SKM-1 (cell line): ENCODE results near the gene LAMC1.
"Not testable (repeated sequence)": the region's sequence is repeated elsewhere in the genome, so short reads cannot be mapped to it uniquely, and the experiment has no call there.

Experiments
- DNase-seq: peaks from one replicate; lab custom pipeline; 2025; ENCODE audit not compliant: unreplicated experiment; lab: John Stamatoyannopoulos, UW

The LAMC1 gene

DNA sequence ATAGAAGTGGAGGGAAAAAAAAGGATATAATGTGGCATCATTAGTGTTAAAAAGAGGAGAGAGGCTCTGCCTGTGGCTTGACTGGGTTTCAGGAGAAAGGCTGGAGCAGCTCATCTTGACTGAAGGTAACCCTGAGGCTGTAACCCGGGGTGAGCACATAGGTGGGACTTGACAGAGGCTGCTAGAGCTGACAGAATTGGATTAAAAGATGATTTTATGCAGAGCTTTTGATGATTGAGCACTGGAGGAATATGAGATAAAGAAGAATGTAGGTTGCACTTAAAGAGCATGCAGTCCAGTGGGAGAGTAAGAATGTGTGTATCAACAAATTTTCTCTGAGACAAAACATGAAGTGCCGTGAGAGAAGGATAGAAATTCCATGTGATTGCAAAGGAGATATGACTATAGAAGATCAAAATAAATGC is 17.3 kb downstream of the LAMC1 start:
- DNase-seq, result no peak

DNA sequence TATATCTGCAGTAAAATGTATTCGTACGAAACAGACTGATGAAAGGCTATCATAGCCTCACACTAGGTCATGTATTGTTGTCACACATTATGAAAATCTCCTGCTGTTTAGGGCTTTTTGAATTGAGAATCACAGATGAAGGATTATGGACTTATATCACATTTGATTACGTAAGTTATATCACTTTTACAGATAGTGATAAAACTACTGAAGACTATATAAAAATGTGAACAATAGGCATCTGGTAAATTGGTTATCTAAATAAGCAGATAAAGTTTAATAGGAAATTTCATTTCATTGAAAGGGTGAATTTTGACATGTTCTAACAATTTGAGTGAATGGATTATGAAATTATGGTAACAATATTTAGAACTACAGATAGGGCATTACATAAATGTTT is 20.0 kb downstream of the LAMC1 start:
- no peak for DNase-seq

DNA sequence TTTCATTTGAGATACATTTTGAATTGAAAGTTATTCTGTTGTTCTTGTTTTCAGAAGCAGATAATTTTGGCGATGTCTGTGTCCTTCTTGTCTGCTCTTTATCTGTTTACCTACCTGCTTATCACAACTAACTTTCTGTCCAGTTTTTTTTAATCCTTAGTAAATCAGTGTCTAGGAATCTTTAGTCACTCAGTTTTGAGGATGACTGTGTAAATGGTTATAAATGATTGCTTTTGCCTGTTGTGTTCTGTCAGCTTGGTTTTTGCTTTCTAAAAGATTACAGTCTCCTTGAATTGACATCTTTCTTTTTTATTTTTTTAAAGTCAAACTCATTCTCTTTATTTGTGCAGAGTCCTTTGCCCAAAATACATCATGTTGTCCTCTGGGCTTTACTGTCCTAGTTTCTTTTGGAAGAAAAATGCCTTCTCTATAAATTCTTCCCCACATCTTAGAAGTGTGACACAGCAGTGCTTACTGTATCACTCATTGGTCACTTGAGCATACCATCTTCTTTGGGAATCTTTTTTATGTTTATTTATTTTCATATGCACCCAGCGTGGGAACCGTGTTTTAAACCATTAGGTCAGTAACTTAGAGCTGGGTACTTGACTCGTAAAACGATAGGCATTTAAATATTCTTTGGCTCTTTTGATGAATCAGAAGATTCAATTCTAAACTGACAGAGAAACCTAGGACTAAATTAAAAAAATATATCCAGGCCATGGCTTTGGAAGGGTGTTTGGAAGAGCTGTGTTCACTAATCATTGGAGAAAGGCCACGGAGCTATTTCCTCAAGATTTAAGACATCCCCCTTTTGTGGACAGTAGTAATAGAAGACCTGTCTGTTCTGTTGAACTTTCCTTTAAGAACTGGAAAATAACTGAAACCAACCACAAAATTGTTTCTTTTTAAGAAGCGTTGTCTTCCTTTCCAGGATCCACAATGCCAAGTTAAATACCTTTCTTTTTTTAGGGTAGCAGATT is 20.9 kb downstream of the LAMC1 start:
- DNase-seq, result no peak

- DNase-seq, result no peak
Measured at GRCh38 chr1:183044893-183045649, 21.9 kb downstream of the LAMC1 start.

GRCh38 chr1:183048087-183049085 is 25.2 kb downstream of the LAMC1 start:
- DNase-seq, result no peak

DNA sequence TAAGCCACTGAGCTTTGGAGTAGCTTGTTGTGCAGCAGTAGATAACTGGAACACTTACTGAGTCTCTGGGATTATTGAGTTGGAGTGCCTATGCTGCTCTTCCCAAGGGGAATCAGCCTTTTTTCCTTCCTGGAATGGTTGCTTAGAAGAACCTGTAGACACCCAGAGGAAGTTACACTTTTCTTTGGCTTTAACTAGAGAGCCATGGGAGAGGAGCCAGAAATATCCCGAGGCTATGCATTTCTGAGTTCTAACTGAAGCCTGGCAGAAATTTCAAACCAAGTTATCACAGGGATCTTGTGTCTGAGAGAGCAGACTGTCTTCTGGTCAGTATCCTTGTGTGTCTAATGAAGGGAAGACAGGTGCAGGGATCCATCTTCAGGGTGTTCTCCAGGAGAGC is 28.3 kb downstream of the LAMC1 start:
- DNase-seq, result no peak

- DNase-seq, result no peak
Measured at GRCh38 chr1:183052861-183053260, 29.6 kb downstream of the LAMC1 start.

- DNase-seq, result no peak
Measured at GRCh38 chr1:183058851-183059502, 35.8 kb downstream of the LAMC1 start.

DNA sequence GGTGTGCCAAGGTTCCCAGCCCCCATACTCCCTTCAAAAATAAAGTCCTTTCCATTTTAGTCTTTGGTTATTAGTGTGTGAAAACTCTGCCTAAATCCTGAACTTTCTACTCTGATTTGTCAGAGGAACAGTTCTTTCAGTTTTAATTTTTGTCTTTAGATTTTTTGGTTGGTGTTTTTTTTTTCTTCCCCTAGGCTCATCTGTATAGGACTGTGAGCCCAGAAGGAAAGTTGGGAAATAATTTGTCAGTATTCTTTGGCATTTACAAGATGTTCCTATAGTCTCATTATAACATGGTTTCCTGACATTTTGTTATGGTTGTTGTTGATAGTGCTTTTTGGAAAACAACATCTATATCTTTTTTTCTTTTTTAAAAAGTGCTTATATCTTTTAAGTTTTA is 38.0 kb downstream of the LAMC1 start:
- no peak for DNase-seq

DNA sequence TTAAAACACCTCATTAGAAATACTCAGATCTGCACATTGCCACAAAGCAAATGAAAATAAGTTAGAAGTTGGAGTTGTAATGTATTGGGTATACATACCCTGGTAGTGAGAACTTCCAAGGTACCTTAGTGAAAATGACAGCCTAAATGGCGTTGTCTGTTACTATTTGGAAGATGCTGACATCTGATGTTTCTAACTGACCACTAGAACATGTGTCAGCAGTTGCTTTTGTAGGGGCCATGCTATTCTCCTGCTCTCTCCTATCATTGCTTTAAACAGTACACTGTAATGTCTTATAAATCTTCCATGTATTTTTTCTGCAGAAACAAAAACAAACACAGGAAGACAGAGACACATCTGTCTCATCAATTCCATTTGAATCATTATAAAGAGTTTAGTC is 40.1 kb downstream of the LAMC1 start:
- DNase-seq, result no peak

- no peak for DNase-seq
Measured at GRCh38 chr1:183065168-183065706, 42.0 kb downstream of the LAMC1 start.

DNA sequence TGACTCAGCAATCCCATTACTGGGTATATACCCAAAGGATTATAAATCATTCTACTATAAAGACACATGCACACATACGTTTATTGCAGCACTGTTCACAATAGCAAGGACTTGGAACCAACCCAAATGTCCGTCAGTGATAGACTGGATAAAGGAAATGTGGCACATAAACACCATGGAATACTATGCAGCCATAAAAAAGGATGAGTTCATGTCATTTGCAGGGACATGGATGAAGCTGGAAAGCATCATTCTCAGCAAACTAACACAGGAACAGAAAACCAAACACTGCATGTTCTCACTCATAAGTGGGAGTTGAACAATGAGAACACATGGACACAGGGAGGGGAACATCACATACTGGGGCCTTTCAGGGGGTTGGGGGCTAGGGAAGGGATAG is 43.2 kb downstream of the LAMC1 start:
- DNase-seq, result not testable (repeated sequence)

- DNase-seq, result no peak
Measured at GRCh38 chr1:183069562-183070216, 46.5 kb downstream of the LAMC1 start.

DNA sequence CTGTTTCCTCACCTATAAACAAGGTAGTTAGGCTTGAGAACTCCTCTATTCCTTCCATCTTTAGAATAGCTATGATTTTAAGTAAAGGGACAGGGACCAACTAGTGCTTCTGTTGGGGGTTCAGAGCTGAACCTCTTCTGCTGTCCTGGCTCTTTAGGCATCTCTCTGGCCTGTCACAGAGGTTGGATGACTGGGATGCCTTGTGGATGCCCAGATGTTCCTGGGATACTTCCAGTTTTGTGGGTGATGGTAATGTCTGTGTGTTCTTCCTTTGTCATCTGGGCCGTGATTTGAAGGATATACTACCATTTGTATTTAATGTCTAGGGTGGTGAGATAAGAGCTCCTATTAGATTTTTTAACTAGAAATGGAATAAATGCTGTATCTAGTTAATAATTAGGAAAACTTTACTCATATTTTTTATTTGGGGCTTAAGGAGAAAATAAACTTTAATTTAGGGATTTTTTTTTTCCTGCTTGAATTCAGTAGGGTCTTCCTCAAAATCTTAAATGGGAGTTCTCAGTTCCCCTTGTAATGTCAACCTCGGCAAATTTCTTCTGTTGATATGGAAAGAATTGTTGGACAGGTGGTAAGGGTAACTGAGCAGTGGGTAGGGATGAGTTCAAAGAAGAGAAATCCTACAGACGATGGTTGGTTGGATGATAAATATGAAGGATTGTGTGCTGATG is 47.2 kb downstream of the LAMC1 start:
- no peak for DNase-seq

DNA sequence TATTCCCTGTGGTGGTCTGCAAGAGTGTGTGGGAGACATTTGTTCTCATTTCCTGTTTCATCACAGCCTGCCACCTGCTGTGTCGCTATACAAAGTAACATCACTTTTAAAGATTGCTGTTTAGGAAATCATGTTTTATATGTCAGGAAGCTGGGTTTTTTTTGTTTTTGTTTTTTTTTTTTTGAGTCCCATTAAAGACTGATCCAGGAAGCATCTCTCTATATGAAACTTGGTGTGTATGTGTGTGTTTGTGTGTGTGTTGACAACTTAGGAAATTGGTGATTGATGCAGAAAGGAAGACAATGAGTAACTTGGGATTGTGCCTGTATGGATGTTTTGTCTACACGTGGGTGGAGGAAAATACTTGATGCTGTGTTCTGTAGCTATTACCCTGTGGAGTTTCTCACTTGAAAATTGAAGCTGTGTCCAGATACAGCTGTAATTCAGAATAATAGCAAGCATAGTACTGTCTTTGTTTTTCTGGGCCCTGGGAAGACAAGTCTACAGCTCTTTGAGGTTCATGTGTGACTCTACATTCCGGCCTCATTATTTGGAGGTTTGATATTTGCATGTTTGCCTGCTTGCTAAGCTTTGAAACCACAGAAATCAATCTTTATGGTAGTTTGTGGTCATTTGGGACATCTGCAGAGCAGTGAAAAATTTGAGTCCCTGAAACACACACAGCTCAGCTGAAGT is 47.9 kb downstream of the LAMC1 start:
- DNase-seq, result no peak

GRCh38 chr1:183072595-183072994 is 49.4 kb downstream of the LAMC1 start:
- not testable (repeated sequence) for DNase-seq

DNA sequence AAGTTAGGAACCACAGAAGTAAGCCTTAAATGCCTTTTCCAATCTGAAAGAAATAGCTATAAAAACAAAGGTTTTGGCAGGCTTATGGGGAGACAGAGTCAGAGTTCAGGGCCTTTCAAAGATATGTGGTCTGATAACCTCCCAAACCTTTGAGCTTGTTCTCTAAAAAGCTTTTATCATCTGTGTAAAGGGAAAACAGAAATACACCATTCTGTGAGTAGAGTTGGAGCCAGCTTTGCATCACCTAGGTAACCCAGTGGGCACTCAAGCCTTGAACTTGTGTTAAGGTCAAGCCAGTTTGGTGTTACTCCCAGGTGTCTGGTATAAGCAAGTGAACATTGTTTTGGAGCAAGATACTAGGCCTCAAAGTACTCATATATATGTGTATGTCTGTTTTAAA is 50.1 kb downstream of the LAMC1 start:
- no peak for DNase-seq

DNA sequence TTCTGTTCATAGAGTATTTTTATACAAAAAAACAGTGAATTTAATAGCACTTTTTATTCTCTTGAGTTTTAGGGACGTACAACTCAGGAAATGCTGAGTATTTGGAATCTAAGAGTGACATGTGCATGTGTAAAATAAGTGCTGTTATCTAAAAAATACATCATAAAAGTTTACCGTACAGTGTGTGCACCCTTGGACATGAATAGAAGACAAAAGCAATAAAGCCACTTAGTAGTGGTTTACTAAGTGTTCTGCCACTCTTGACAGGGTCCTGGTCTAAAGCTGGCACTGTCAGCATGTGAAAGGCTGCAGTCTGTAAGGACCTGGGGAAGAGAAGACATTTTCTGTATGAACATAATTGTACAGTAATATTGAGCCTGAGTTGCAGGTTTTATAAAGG is 51.0 kb downstream of the LAMC1 start:
- no peak for DNase-seq
